ENCODE data around the gene KCNT1. TPM values are rescaled to one million over a fixed set of nuclear protein-coding genes. Genes with fewer than 3 reads are reported as not detected.

KCNT1 gene
- polyA plus RNA-seq, 1 donor (not counting 4 experiments of a cell fraction or from before 2014, with no cell fraction given) = not detected

DNA sequence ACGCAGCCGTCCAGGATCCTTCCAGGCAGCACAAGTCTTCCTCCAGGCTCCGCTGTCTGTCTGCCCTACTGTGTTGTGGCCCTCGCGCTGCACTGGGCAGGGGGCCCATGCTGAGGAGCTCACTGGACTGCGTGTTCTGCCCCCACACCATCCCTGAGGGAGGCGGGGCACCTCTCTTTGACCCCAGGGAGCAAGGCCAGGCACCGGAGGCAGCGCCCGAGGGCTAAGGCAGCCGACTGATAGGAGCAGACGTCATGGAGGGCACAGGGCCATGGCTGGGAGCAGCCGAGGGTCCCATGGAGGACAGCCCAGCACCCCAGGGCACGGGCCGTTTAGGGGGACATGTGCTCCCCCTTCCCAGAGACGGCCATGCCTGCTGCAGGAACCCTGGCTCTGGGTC lies 46.7 kb downstream of the KCNT1 start:
- no peak for FAIRE-seq
- dilution Hi-C loops (cut with MboI; ENCODE audit: extremely low pct_ligation_motif_present, low sequenced_read_pairs) = no loop called here

GRCh38 chr9:135749171-135750045 lies 47.4 kb downstream of the KCNT1 start:
- dilution Hi-C loops (cut with MboI; ENCODE audit: extremely low pct_ligation_motif_present, low sequenced_read_pairs) = no loop called here
- TF ChIP-seq EZH2 (IDR thresholded peaks at IDR 0.05; ENCODE audit: low read length) = no peak
- no peak overlapping the region for H3K27ac ChIP-seq (ENCODE audit: control insufficient read depth, insufficient read depth, low read length)
- H3K9me1 ChIP-seq (ENCODE audit: control insufficient read depth, extremely low read depth, insufficient read depth, low read length) = no peaks in the 10 kb centered on the region
- H4K20me1 ChIP-seq (ENCODE audit: control insufficient read depth, extremely low read depth, insufficient read depth, low read length) = no peaks in the 10 kb centered on the region
- no peak overlapping the region for H3K9ac ChIP-seq (ENCODE audit: control insufficient read depth, extremely low read depth, insufficient read depth, low read length)
- no peaks in the 10 kb centered on the region for H3K79me2 ChIP-seq (ENCODE audit: control insufficient read depth, insufficient read depth, low read length)
- H3K27me3 ChIP-seq (ENCODE audit: control insufficient read depth, extremely low read depth, insufficient read depth, low read length) = no peaks in the 10 kb centered on the region
- H3K4me1 ChIP-seq (ENCODE audit: control insufficient read depth, extremely low read depth, insufficient read depth, low read length) = no peaks in the 10 kb centered on the region
- DNase-seq (ENCODE audit: low read depth, low spot score) (no peak), FAIRE-seq (no peak)
- no peak overlapping the region for H2AFZ ChIP-seq (ENCODE audit: control insufficient read depth, low read length)
- H3K4me3 ChIP-seq (ENCODE audit: control insufficient read depth in 2 of 3, extremely low read depth in 1 of 3, insufficient read depth in 2 of 3, low read depth in 1 of 3, low read length in 3 of 3) = no peak overlapping the region
- no peaks in the 10 kb centered on the region for H3K9me3 ChIP-seq (ENCODE audit: control insufficient read depth, low read depth, low read length)
- no peak overlapping the region for H3K4me2 ChIP-seq (ENCODE audit: control insufficient read depth, extremely low read depth, insufficient read depth, low read depth, low read length)
- no peaks in the 10 kb centered on the region for H3K36me3 ChIP-seq (ENCODE audit: control insufficient read depth in 2 of 2, extremely low read depth in 1 of 2, insufficient read depth in 2 of 2, low read length in 2 of 2)

More for the DNA sequence above, 46.7 kb downstream of the KCNT1 start:
- H3K27me3 ChIP-seq (ENCODE audit: control insufficient read depth, extremely low read depth, insufficient read depth, low read length) = no peaks in the 10 kb centered on the region
- H4K20me1 ChIP-seq (ENCODE audit: control insufficient read depth, extremely low read depth, insufficient read depth, low read length) = no peaks in the 10 kb centered on the region
- DNase-seq (ENCODE audit: low read depth, low spot score) = no peak
- TF ChIP-seq, protein P1, sequence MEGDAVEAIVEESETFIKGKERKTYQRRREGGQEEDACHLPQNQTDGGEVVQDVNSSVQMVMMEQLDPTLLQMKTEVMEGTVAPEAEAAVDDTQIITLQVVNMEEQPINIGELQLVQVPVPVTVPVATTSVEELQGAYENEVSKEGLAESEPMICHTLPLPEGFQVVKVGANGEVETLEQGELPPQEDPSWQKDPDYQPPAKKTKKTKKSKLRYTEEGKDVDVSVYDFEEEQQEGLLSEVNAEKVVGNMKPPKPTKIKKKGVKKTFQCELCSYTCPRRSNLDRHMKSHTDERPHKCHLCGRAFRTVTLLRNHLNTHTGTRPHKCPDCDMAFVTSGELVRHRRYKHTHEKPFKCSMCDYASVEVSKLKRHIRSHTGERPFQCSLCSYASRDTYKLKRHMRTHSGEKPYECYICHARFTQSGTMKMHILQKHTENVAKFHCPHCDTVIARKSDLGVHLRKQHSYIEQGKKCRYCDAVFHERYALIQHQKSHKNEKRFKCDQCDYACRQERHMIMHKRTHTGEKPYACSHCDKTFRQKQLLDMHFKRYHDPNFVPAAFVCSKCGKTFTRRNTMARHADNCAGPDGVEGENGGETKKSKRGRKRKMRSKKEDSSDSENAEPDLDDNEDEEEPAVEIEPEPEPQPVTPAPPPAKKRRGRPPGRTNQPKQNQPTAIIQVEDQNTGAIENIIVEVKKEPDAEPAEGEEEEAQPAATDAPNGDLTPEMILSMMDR (optimal IDR thresholded peaks at IDR 0.05 in 1 of 3, IDR thresholded peaks at IDR 0.05 in 1 of 3, conservative IDR thresholded peaks at IDR 0.05 in 1 of 3; ENCODE audit: extremely low read depth in 1 of 3, insufficient read depth in 2 of 3, low read length in 3 of 3) = no peak
- TF ChIP-seq EZH2 (IDR thresholded peaks at IDR 0.05; ENCODE audit: low read length) = no peak
- no peaks in the 10 kb centered on the region for H3K9me1 ChIP-seq (ENCODE audit: control insufficient read depth, extremely low read depth, insufficient read depth, low read length)
- H2AFZ ChIP-seq (ENCODE audit: control insufficient read depth, low read length) = no peak overlapping the region
- H3K79me2 ChIP-seq (ENCODE audit: control insufficient read depth, insufficient read depth, low read length) = no peaks in the 10 kb centered on the region
- H3K9ac ChIP-seq (ENCODE audit: control insufficient read depth, extremely low read depth, insufficient read depth, low read length) = no peak overlapping the region
- H3K27ac ChIP-seq (ENCODE audit: control insufficient read depth, insufficient read depth, low read length) = no peak overlapping the region
- H3K9me3 ChIP-seq (ENCODE audit: control insufficient read depth, low read depth, low read length) = no peaks in the 10 kb centered on the region
- no peaks in the 10 kb centered on the region for H3K36me3 ChIP-seq (ENCODE audit: control insufficient read depth in 2 of 2, extremely low read depth in 1 of 2, insufficient read depth in 2 of 2, low read length in 2 of 2)
- no peak overlapping the region for H3K4me3 ChIP-seq (ENCODE audit: control insufficient read depth in 2 of 3, extremely low read depth in 1 of 3, insufficient read depth in 2 of 3, low read depth in 1 of 3, low read length in 3 of 3)
- no peaks in the 10 kb centered on the region for H3K4me1 ChIP-seq (ENCODE audit: control insufficient read depth, extremely low read depth, insufficient read depth, low read length)
- H3K4me2 ChIP-seq (ENCODE audit: control insufficient read depth, extremely low read depth, insufficient read depth, low read depth, low read length) = no peak overlapping the region

Measured in keratinocyte (primary cell).